GM19372 (cell line): Measurements from ENCODE around the gene RABGGTB.
"Not testable (repeated sequence)": the region's sequence is repeated elsewhere in the genome, so short reads cannot be mapped to it uniquely, and the experiment has no call there.

ENCODE experiments used
- ATAC-seq: cut with Tn5 transposase; IDR thresholded peaks from one replicate; pipeline ENCODE4 v1.9.1; 2021; ENCODE audit warnings: mild to moderate bottlenecking, low read depth, moderate library complexity; ENCODE audit not compliant: unreplicated experiment

RABGGTB gene

DNA sequence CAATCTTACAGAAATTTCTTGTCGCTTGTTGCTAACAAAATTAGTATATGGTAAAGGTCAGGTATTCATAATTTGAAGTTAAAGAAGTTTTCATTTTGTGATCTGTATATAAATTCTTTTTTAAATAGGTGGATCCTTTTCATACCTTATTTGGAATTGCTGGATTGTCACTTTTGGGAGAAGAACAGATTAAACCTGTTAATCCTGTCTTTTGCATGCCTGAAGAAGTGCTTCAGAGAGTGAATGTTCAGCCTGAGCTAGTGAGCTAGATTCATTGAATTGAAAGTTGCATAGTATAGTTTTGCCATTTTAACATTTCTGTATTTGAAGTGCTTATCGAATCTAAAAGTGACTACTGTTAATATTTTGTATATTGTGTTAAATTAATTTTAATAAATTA lies 8.3 kb downstream of the RABGGTB start:
- ATAC-seq: no peak

- ATAC-seq: no peak
These were observed 9.7 kb downstream of the RABGGTB start for GRCh38 chr1:75795703-75796193.

GRCh38 chr1:75796376-75797272 lies 10.6 kb downstream of the RABGGTB start, which contains the start of gene MSH4:
Gene MSH4 (plus strand): TSS chr1:75796882. CDS start chr1:75796986, 104 bp downstream.
- ATAC-seq: no peak

- ATAC-seq: no peak
These were observed 11.2 kb downstream of the RABGGTB start for GRCh38 chr1:75797273-75797588.

DNA sequence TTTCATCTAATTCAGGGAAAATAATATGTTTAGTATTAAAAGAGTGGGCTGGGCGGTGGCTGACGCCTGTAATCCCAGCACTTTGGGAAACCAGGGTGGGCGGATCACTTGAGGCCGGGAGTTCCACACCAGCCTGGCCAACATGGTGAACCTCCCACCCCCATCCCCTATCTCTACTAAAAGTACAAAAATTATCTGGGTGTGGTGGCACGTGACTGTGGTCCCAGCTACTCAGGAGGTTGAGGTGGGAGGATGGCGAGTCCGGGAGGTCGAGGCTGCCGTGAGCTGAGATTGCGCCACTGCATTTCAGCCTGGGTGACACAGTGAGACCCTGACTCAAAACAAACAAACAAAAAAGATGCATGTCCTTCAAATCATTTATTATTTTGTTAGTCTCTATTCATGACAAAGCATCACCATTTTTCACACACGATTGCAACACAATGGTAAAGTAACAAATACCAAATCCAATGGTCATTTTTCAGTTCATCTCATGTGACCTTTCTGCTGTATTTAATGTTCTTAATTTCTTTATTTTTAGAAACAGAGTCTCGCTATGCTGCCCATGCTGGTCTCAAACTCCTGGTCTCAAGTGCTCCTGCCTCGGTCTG lies 11.7 kb downstream of the RABGGTB start:
- ATAC-seq: no peak

DNA sequence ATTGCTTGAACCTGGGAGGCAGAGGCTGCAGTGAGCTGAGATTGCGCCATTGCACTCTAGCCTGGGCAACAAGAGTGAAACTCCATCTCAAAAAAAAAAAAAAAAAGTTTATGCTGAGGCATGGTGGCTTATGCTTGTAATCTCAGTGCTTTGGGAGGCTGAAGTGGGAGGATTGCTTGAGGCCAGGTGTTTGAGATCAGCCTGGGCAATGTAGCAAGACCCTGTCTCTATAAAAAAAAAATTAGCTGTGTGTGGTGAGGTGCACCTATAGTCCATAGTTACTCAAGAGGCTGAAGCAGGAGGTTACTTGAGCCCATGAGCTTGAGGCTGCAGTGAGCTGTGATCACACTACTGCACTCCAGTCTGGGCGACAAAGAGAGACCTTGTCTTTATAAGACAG lies 15.4 kb downstream of the RABGGTB start:
- not testable (repeated sequence) for ATAC-seq

DNA sequence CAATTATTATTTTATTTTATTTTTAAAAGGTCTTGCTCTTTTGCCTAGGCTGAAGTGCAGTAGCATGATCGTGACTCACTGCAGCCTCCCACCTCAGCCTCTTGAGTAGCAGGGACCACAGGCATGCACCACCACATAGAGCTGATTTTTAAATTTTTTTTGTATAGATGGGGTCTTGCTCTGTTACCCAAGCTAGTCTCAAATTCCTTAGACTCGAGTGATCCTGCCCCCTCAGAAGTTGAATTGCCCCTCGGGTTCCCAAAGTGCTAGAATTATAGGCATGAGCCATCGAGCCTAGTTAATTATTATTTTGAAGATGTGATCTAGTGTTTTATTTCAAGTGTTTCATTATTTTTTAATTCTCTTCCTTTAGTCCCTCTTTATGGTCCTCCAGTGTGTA lies 22.9 kb downstream of the RABGGTB start:
- ATAC-seq: no peak

DNA sequence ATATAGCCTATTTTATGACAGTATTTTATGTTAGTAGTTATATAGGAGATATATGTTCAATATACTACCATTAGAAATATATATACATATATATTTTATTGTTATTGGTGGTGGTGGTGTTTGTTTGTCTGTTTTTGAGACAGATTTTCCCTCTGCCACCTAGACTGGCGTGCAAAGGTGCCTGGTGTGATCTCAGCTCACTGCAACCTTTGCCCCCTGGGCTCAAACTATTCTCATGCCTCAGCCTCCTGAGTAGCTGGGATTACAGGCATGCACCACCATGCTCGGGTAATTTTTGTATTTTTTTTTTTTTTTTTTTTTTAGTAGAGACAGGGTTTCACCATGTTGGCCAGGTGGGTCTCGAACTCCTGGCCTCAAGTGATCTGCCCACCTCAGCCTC lies 24.1 kb downstream of the RABGGTB start:
- ATAC-seq: not testable (repeated sequence)

DNA sequence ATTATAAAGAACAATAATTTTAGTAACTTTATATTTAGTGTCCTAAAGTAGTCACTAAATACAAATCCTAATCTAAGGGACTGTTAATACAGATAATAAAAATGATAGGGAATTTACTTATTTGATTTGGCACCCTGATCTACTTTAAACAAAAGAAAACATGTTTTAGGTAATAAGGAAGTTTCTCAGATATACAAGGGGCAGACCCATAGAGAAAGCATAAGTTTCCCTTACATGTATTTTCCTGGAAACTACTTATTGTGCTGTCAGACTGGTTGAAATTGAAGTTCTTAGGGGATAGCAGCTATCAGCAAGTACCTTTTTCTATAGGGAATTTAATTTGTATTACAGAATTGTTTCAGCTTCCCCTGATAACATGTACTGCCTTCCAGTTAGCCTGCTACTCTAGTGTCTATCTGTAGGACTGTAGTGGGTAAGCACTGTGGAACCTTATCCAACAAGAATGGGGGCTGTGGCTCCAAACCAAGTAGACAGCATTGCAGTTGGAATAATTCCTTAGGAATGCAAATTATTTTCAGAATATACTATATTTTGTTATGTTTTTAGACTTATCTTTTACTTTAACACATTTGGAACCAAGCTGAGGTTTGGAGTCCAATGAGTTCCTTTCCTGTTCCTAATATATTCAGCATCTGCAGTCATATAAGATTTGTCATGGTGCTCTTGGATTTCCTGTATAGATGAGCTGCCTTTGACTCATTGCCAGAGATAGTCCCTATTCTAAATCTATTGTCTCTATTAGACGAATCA lies 25.3 kb downstream of the RABGGTB start:
- no peak for ATAC-seq

DNA sequence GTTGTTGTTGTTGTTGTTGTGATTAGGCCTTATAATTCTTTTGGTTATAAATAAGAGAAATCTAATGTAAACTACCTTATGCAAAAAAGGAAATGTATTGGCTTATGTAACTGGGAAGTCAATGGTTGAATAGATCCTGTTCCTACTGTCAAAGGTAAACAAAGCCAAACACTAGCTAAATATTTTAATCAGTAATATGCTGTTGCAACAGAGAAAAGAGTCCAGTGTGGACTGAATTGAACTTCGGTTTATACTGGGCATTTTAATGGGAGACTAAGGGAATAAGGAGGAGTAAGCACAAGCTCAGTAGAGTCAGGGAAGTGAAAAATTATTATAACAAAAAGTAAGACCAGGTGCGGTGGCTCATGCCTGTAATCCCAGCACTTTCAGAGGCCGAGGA lies 26.0 kb downstream of the RABGGTB start:
- ATAC-seq: no peak

DNA sequence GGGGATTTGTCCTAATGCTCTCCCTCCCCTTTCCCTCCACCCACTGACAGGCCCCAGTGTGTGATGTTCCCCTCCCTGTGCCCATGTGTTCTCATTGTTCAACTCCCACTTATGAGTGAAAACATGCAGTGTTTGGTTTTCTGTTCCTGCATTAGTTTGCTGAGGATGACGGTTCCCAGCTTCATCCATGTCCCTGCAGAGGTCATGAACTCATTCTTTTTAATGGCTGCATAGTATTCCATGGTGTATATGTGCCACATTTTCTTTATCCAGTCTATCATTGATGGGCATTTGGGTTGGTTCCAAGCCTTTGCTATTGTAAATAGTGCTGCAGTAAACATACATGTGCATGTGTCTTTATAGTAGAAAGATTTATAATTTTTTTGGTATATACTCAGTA lies 37.5 kb downstream of the RABGGTB start:
- ATAC-seq: not testable (repeated sequence)

DNA sequence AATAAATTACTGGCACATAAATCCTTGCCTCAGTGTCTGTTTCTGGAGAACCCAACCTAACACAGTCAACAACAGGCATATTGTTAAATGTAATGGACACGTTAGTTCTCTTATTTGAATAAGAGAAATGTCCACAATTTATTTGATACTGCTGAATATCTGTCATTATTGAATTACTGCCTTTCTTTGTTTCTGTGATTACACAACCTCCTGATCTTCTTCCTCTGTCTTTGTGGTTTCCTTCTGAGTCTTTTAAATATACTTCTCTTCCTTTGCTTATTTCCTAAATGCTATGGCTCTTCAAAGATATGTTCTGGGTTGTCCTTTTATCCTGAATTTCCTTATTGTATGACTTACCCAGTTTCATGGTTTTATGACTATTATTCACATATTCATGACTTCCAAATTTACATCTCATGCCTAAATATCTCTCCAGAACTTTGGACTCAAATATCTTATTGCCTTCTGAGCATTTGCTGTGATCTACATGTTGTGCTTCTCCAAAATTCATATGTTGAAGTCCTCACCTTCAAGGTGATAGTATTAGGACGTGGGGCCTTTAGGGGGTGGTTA lies 50.6 kb downstream of the RABGGTB start:
- no peak for ATAC-seq

- ATAC-seq: no peak
These were observed 52.0 kb downstream of the RABGGTB start for GRCh38 chr1:75838079-75838478.

DNA sequence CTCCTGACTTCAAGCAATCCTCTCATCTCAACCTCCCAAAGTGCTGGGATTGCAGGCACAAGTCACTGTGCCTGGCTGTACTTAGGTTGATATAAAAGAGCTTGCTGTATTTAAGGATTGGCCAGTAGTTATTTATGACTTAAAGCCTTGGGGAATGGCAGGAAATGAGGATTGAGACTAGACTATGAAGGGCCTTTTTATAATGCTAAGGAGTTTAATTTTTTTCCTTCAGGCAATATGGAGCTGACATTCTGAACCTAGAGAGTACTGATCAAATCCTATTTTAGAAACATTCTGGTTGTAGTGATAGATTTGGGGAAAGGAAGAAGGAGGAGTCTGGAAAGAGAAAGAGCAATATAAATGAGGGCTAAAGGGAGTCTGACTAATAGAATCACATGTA lies 55.4 kb downstream of the RABGGTB start:
- ATAC-seq: no peak
